ENCODE measurements around the gene PDZRN3. TPM values are rescaled to one million over a fixed set of nuclear protein-coding genes. Genes with fewer than 3 reads are reported as not detected.

PDZRN3 gene
- total RNA-seq, 1 experiment from 2014 or later: 0.17 TPM

DNA sequence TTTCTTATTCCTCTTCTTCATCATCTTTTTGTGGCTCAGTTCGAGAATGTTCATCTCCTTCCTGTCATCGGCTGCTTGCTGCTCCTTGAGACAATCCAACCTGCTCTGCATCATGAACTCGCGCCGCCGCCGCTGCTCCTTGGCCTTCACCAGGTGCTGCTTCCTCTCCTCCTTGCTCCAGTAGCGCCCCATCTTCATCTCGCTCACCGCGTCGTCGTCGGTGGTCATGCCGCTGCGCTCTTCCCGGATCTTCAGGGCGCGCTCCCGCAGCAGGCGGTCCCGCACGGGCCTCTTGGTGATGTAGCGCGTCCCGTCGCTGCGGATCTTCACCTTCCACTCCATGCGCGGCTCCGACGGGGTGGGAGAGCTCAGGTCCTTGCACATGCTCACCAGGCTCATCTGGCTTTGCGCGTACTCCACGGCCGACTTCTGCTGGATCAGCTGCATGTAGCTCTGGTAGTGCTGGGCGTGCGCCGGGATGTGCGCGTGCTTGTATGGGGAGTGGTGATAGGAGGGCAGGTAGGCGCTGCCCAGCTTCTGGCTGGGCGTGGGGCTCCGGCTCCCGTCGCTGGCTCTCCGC lies 241.2 kb downstream of the PDZRN3 start:
- intact Hi-C loops (cut with micrococcal nuclease): no loop called here
- ChIA-PET CTCF (no interaction called here), RAD21 (ENCODE audit: low non-redundant PET in 1 of 2, low total read pairs in 2 of 2, uncharacterized antibody in 2 of 2, unreplicated experiment in 2 of 2) (no interaction called here), POLR2A (no interaction called here)
- no peaks in the 10 kb centered on the region for H4K20me1 ChIP-seq (ENCODE audit: insufficient read depth)
- no peaks in the 10 kb centered on the region for H3K4me1 ChIP-seq (ENCODE audit: control insufficient read depth in 1 of 2, insufficient read depth in 2 of 2, low read length in 2 of 2)
- TF ChIP-seq ZBTB33 (IDR thresholded peaks at IDR 0.05; ENCODE audit: extremely low read depth, insufficient replicate concordance, low read length) (no peak), SIN3A (IDR thresholded peaks at IDR 0.05; ENCODE audit: low read depth) (no peak)
- TF ChIP-seq, protein P1, sequence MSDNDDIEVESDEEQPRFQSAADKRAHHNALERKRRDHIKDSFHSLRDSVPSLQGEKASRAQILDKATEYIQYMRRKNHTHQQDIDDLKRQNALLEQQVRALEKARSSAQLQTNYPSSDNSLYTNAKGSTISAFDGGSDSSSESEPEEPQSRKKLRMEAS (IDR thresholded peaks at IDR 0.05): no peak
- H2AFZ ChIP-seq (ENCODE audit: low read depth, low read length, poor library complexity, severe bottlenecking): no peak overlapping the region
- H3K27ac ChIP-seq (ENCODE audit: low read depth, low read length): no peak overlapping the region
- ATAC-seq: no peak
- BruUV-seq (replicated peaks): no TSS peak
- no peaks in the 10 kb centered on the region for H3K36me3 ChIP-seq (ENCODE audit: control insufficient read depth in 1 of 2, insufficient read depth in 2 of 2, low read length in 2 of 2)
- H3K79me2 ChIP-seq (ENCODE audit: insufficient read depth, low read length): no peaks in the 10 kb centered on the region
- H3K9ac ChIP-seq (ENCODE audit: low read length): no peak overlapping the region
- no peaks in the 10 kb centered on the region for H3K9me2 ChIP-seq (ENCODE audit: insufficient read depth)
- H3K9me3 ChIP-seq (ENCODE audit: control insufficient read depth in 1 of 2, insufficient read depth in 1 of 2, low read depth in 1 of 2, low read length in 2 of 2): no peaks in the 10 kb centered on the region
- H3K4me3 ChIP-seq (replicated peaks in 1 of 2; ENCODE audit: low read depth in 1 of 2, low read length in 2 of 2): no peak overlapping the region
- no peak for DNase-seq (ENCODE audit: low read depth, low spot score)
- peaks cover 19% of the 10 kb centered on the region for H3K27me3 ChIP-seq (ENCODE audit: insufficient read depth, low read length)
- no peak overlapping the region for H3K4me2 ChIP-seq (ENCODE audit: low read length)

DNA sequence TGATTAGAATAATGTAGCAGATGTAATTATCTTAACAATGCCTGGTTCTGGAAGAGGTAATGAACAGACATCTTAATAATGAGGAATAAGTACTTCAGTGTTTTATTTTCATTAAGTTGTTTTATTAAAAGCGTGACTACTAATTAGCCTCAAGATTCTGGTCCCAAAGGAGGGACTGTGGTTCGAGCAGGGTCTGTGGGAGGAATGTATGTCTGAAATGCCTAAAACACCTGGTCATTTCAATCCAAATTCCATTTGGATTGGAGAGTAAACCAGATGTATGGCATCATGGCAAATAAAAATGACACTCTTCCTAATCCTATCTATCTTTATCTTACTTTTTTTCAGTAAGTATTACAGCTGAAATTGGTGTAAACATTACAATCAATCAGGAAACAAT lies 243.2 kb downstream of the PDZRN3 start:
- POLR2A ChIA-PET: no interaction called here
- Histone ChIP-seq H3K4me3 (replicated peaks in 1 of 2; ENCODE audit: low read depth in 1 of 2, low read length in 2 of 2) (no peak overlapping the region), H3K4me2 (ENCODE audit: low read length) (no peak overlapping the region), H3K9ac (ENCODE audit: low read length) (no peak overlapping the region), H3K9me2 (ENCODE audit: insufficient read depth) (no peaks in the 10 kb centered on the region), H3K27ac (ENCODE audit: low read depth, low read length) (no peak overlapping the region), H4K20me1 (ENCODE audit: insufficient read depth) (no peaks in the 10 kb centered on the region), H3K27me3 (ENCODE audit: insufficient read depth, low read length) (peaks cover 30% of the 10 kb centered on the region), H3K79me2 (ENCODE audit: insufficient read depth, low read length) (no peaks in the 10 kb centered on the region), H3K36me3 (ENCODE audit: control insufficient read depth in 1 of 2, insufficient read depth in 2 of 2, low read length in 2 of 2) (no peaks in the 10 kb centered on the region), H3K9me3 (ENCODE audit: control insufficient read depth in 1 of 2, insufficient read depth in 1 of 2, low read depth in 1 of 2, low read length in 2 of 2) (no peaks in the 10 kb centered on the region), H3K4me1 (ENCODE audit: control insufficient read depth in 1 of 2, insufficient read depth in 2 of 2, low read length in 2 of 2) (no peaks in the 10 kb centered on the region), H2AFZ (ENCODE audit: low read depth, low read length, poor library complexity, severe bottlenecking) (no peak overlapping the region)
- no peak for ATAC-seq
- intact Hi-C loops (cut with micrococcal nuclease): no loop called here
- no peak for DNase-seq (ENCODE audit: low read depth, low spot score)
- TF ChIP-seq SIN3A (IDR thresholded peaks at IDR 0.05; ENCODE audit: low read depth) (no peak), SRF (IDR thresholded peaks at IDR 0.05; ENCODE audit: low read depth) (no peak), ATF3 (IDR thresholded peaks at IDR 0.05) (no peak), EZH2phosphoT487 (IDR thresholded peaks at IDR 0.05; ENCODE audit: borderline replicate concordance) (no peak), ZBTB33 (IDR thresholded peaks at IDR 0.05; ENCODE audit: extremely low read depth, insufficient replicate concordance, low read length) (no peak), POLR2A (IDR thresholded peaks at IDR 0.05; ENCODE audit: borderline replicate concordance, extremely low read depth, insufficient read depth, insufficient read length) (no peak), YY1 (IDR thresholded peaks at IDR 0.05; ENCODE audit: extremely low read depth, insufficient replicate concordance, low read depth, low read length) (no peak)
- TF ChIP-seq, protein P1 (IDR thresholded peaks at IDR 0.05): no peak
- no TSS peak for BruUV-seq (replicated peaks)
- RAD21 ChIA-PET (ENCODE audit: low non-redundant PET in 1 of 2, low total read pairs in 2 of 2, uncharacterized antibody in 2 of 2, unreplicated experiment in 2 of 2): no interaction called here
- CTCF ChIA-PET: no interaction called here

Data from HCT116 (cell line).